HepG2 (cell line): ENCODE data around the gene ABCB4. TPM values are rescaled to one million over a fixed set of nuclear protein-coding genes. Genes with fewer than 3 reads are reported as not detected.

Source experiments
- HDAC1 ChIP-seq: sonication (generic); formaldehyde crosslinking; IDR thresholded peaks from 2 replicates; pipeline ENCODE4 v1.5.1; 2020; ENCODE audit warnings: mild to moderate bottlenecking, missing genetic modification reagents
- KDM5B ChIP-seq: sonication (generic); formaldehyde crosslinking; IDR thresholded peaks from 2 replicates; pipeline ENCODE4 v1.4.0; 2020; ENCODE audit warnings: missing genetic modification reagents, mild to moderate bottlenecking, borderline replicate concordance
- MTA3 ChIP-seq: sonication (generic); formaldehyde crosslinking; IDR thresholded peaks from 2 replicates; pipeline ENCODE4 v1.4.0; 2020; ENCODE audit warnings: missing genetic modification reagents
- MYC ChIP-seq: sonication (generic); formaldehyde crosslinking; IDR thresholded peaks from 2 replicates; pipeline ENCODE4 v1.9.0; 2021; ENCODE audit warnings: missing genetic modification reagents, borderline replicate concordance
- MZF1 ChIP-seq: sonication (generic); formaldehyde crosslinking; IDR thresholded peaks from 2 replicates; pipeline ENCODE4 v1.8.1; 2023; ENCODE audit warnings: mild to moderate bottlenecking, missing genetic modification reagents, borderline replicate concordance
- NFKB2 ChIP-seq: sonication (generic); formaldehyde crosslinking; IDR thresholded peaks from 2 replicates; pipeline ENCODE4 v1.4.0; 2020; ENCODE audit warnings: missing genetic modification reagents, borderline replicate concordance
- PCBP2 ChIP-seq: fragments of 200-400 bp; formaldehyde crosslinking; optimal IDR thresholded peaks from 2 replicates; pipeline ENCODE3; 2018; ENCODE audit warnings: low read length, low read depth; ENCODE audit not compliant: poor library complexity, severe bottlenecking
- RXRA ChIP-seq: sonication (generic); formaldehyde crosslinking; IDR thresholded peaks from 2 replicates; pipeline ENCODE4 v1.5.1; 2020; ENCODE audit warnings: missing genetic modification reagents
- SALL1 ChIP-seq: sonication (generic); formaldehyde crosslinking; IDR thresholded peaks from 2 replicates; pipeline ENCODE4 v1.8.0; 2022; ENCODE audit warnings: mild to moderate bottlenecking, missing genetic modification reagents
- SOX6 ChIP-seq, 2 experiments: fragments of 450-650 bp in 1 of 2; sonication (generic) in 1 of 2; formaldehyde crosslinking in 1 of 2; IDR thresholded peaks; 2 replicates each; pipeline versions ENCODE4 v1.4.0 to v1.6.1; 2017 to 2020; ENCODE audit warnings: antibody characterized with exemption in 1 of 2, mild to moderate bottlenecking in 1 of 2, missing genetic modification reagents in 1 of 2
- SP1 ChIP-seq, 2 experiments: fragments of 450-650 bp in 1 of 2; sonication (generic) in 1 of 2; formaldehyde crosslinking in 1 of 2; IDR thresholded peaks; 2 replicates each; pipeline versions ENCODE4 v1.4.0 to v1.6.1; 2016 to 2020; ENCODE audit warnings: missing genetic modification reagents in 1 of 2
- ZBTB8A ChIP-seq: sonication (generic); formaldehyde crosslinking; IDR thresholded peaks from 2 replicates; pipeline ENCODE4 v1.4.0; 2020; ENCODE audit warnings: mild to moderate bottlenecking, low read depth, missing genetic modification reagents, borderline replicate concordance
- ZFX ChIP-seq: sonication (generic); formaldehyde crosslinking; IDR thresholded peaks from 2 replicates; pipeline ENCODE4 v1.4.0; 2020; ENCODE audit warnings: mild to moderate bottlenecking, low read depth, missing genetic modification reagents, moderate library complexity
- ZFYVE20 ChIP-seq: sonication (generic); formaldehyde crosslinking; IDR thresholded peaks from 2 replicates; pipeline ENCODE4 v1.8.0; 2023; ENCODE audit warnings: low read depth, mild to moderate bottlenecking, moderate library complexity, missing genetic modification reagents, borderline replicate concordance
- ZKSCAN1 ChIP-seq: fragments of 150-350 bp; IDR thresholded peaks from 2 replicates; pipeline ENCODE4 v1.6.1; 2014; ENCODE audit warnings: low read length
- ZNF383 ChIP-seq: sonication (generic); formaldehyde crosslinking; IDR thresholded peaks from 2 replicates; pipeline ENCODE4 v1.4.0; 2020; ENCODE audit warnings: missing genetic modification reagents, mild to moderate bottlenecking, borderline replicate concordance
- ZNF768 ChIP-seq: sonication (generic); formaldehyde crosslinking; IDR thresholded peaks from 2 replicates; pipeline ENCODE4 v1.4.0; 2020; ENCODE audit warnings: missing genetic modification reagents
- ZNF773 ChIP-seq: sonication (generic); formaldehyde crosslinking; IDR thresholded peaks from 2 replicates; pipeline ENCODE4 v1.4.0; 2020; ENCODE audit warnings: missing genetic modification reagents, borderline replicate concordance
- ZNF883 ChIP-seq: sonication (generic); formaldehyde crosslinking; IDR thresholded peaks from 2 replicates; pipeline ENCODE4 v1.5.1; 2020; ENCODE audit warnings: mild to moderate bottlenecking, missing genetic modification reagents; ENCODE audit errors: not compliant biosample characterization
- polyA plus RNA-seq, 8 experiments: library from polyadenylated mRNA; depleted of rRNA in 3 of 8; stranded (reverse) in 7 of 8; unstranded in 1 of 8; fragments of >200 nt; fragmentation: Illumina TruSeq in 4 of 8; extraction: Trizol in 4 of 8; gene quantifications; 2 replicates each; pipeline versions ENCODE4 v1.2.1 to v1.2.3, GENCODE V29; 2011 to 2016; ENCODE audit warnings: low read depth in 4 of 8, missing spikeins in 1 of 8, mixed read lengths in 1 of 8; ENCODE audit not compliant: insufficient read depth in 1 of 8
- total RNA-seq, 5 experiments: library from RNA; depleted of rRNA; stranded (reverse); fragments of >200 nt; fragmentation: Illumina TruSeq; extraction: Trizol; gene quantifications; 2 replicates each; pipeline ENCODE4 v1.2.3, GENCODE V29; 2016; ENCODE audit warnings: low read depth in 1 of 5
- TF ChIP-seq, protein P1 (sequence below): sonication (generic); formaldehyde crosslinking; IDR thresholded peaks from 2 replicates; pipeline ENCODE4 v1.4.0; 2020; ENCODE audit warnings: missing genetic modification reagents
- TF ChIP-seq, protein P2 (sequence below): sonication (generic); formaldehyde crosslinking; conservative IDR thresholded peaks from 2 replicates; pipeline ENCODE4 v1.4.0; 2020; ENCODE audit warnings: missing genetic modification reagents
- TF ChIP-seq, protein P3 (sequence below): sonication (generic); formaldehyde crosslinking; IDR thresholded peaks from 2 replicates; pipeline ENCODE4 v1.4.0; 2020; ENCODE audit warnings: mild to moderate bottlenecking, missing genetic modification reagents
- TF ChIP-seq, protein P4 (sequence below): IDR thresholded peaks from 2 replicates; pipeline ENCODE4 v1.6.1; 2016; ENCODE audit warnings: mild to moderate bottlenecking

The ABCB4 gene
- total and polyA plus RNA-seq, 2 of the 13 experiments (the other 11 are each of a cell fraction or from before 2014, with no cell fraction given): 18.0 to 32.4 TPM

DNA sequence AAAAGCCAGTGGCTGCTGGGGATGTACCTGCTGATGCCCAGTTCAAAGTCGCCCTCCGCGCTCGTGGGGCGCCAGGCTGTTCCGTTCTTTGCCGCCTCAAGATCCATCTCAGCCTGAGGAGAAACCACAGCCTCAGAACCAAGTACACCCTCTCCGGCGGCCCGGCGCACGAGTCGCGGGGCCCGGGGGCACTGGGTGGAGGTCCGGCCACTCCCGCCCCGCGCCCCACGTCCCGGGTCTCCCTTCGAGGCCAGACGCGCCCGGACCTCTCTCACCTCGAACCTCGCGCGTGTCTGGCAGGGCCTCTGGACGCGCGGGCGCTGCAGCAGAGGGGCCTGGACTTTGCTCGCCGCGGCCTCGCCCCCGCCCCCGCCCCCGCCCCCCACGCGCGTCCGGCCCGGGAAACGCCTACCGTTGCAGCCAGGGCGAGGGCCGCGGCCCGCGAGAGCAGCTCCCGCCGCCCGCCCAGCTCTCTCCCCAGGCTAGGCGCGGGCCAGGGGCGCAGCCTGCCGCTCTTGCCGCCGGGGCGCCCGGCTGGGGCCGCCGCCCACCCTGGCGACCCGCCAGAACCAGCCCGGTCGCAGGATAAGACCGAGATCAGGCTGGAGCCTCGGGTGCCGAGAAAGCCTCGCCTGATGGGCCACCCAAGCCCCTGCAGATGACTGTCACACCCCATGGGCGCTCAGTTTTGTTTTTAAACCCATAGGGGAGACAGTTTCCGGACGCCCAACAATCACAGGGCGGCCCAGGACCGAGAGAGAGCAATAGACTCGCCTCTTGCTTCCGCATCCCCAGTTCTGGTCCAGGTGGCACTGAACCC lies at the start of gene ABCB4 (continued):
- TF ChIP-seq, protein P1, sequence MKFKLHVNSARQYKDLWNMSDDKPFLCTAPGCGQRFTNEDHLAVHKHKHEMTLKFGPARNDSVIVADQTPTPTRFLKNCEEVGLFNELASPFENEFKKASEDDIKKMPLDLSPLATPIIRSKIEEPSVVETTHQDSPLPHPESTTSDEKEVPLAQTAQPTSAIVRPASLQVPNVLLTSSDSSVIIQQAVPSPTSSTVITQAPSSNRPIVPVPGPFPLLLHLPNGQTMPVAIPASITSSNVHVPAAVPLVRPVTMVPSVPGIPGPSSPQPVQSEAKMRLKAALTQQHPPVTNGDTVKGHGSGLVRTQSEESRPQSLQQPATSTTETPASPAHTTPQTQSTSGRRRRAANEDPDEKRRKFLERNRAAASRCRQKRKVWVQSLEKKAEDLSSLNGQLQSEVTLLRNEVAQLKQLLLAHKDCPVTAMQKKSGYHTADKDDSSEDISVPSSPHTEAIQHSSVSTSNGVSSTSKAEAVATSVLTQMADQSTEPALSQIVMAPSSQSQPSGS (CRISPR knock-in tag): no peak
- TF ChIP-seq RXRA (CRISPR knock-in tag) (peak; percentile 55; the same call in 1 of the 2 replicates), ZFYVE20 (CRISPR knock-in tag) (peak; percentile 91; the same call in 1 of the 2 replicates), MTA3 (CRISPR knock-in tag) (no peak), ZNF383 (CRISPR knock-in tag) (no peak), ZNF773 (CRISPR knock-in tag) (0 out of 2 replicates have a peak, but pooled peaks have one; percentile 16), HDAC1 (CRISPR knock-in tag) (peak; percentile 71), SOX6 (IDR thresholded peaks at IDR 0.05) (no peak), SOX6 (CRISPR knock-in tag; IDR thresholded peaks at IDR 0.05) (no peak), ZBTB8A (CRISPR knock-in tag) (no peak), NFKB2 (peak; percentile 85; the same call in 1 of the 2 replicates), PCBP2 (no peak), ZNF768 (CRISPR knock-in tag) (peak; percentile 47; the same call in 1 of the 2 replicates), ZNF883 (CRISPR knock-in tag) (no peak), ZFX (peak; percentile 62), SP1 (IDR thresholded peaks at IDR 0.05) (no peak), SP1 (CRISPR knock-in tag; IDR thresholded peaks at IDR 0.05) (no peak), SALL1 (peak; percentile 65), MZF1 (CRISPR knock-in tag) (no peak), ZKSCAN1 (no peak), KDM5B (CRISPR knock-in tag) (peak; percentile 77; the same call in 1 of the 2 replicates), MYC (peak; percentile 75)
- TF ChIP-seq, protein P2, sequence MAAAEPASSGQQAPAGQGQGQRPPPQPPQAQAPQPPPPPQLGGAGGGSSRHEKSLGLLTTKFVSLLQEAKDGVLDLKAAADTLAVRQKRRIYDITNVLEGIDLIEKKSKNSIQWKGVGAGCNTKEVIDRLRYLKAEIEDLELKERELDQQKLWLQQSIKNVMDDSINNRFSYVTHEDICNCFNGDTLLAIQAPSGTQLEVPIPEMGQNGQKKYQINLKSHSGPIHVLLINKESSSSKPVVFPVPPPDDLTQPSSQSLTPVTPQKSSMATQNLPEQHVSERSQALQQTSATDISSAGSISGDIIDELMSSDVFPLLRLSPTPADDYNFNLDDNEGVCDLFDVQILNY (CRISPR knock-in tag): peak; percentile 26; the same call in 1 of the 2 replicates
- TF ChIP-seq, protein P3, sequence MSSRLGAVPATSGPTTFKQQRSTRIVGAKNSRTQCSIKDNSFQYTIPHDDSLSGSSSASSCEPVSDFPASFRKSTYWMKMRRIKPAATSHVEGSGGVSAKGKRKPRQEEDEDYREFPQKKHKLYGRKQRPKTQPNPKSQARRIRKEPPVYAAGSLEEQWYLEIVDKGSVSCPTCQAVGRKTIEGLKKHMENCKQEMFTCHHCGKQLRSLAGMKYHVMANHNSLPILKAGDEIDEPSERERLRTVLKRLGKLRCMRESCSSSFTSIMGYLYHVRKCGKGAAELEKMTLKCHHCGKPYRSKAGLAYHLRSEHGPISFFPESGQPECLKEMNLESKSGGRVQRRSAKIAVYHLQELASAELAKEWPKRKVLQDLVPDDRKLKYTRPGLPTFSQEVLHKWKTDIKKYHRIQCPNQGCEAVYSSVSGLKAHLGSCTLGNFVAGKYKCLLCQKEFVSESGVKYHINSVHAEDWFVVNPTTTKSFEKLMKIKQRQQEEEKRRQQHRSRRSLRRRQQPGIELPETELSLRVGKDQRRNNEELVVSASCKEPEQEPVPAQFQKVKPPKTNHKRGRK (CRISPR knock-in tag): no peak
- TF ChIP-seq, protein P4, sequence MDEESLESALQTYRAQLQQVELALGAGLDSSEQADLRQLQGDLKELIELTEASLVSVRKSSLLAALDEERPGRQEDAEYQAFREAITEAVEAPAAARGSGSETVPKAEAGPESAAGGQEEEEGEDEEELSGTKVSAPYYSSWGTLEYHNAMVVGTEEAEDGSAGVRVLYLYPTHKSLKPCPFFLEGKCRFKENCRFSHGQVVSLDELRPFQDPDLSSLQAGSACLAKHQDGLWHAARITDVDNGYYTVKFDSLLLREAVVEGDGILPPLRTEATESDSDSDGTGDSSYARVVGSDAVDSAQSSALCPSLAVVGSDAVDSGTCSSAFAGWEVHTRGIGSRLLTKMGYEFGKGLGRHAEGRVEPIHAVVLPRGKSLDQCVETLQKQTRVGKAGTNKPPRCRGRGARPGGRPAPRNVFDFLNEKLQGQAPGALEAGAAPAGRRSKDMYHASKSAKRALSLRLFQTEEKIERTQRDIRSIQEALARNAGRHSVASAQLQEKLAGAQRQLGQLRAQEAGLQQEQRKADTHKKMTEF: peak; percentile 41; the same call in 1 of the 2 replicates
